ENCODE results near the gene KDM2A.

GRCh38 chr11:67261640-67261945 lies 142.5 kb downstream of the KDM2A start:
- TF ChIP-seq CTCF (IDR thresholded peaks at IDR 0.05) = no peak
- no peak for TF ChIP-seq POLR2A (IDR thresholded peaks at IDR 0.05)
- no peak for TF ChIP-seq POLR2AphosphoS5 (IDR thresholded peaks at IDR 0.05)
- TF ChIP-seq EP300 (IDR thresholded peaks at IDR 0.05; ENCODE audit: low read depth) = no peak

Data from transverse colon (tissue), 4 donors.